Activated effector memory CD4-positive, alpha-beta T cell treated with anti-CD3 and anti-CD28 coated beads, Interleukin-2, amount 50 U/mL, for 16 hours (primary cell): ENCODE results near the gene TMEM89.

Experiments used
- DNase-seq: peaks from one replicate; pipeline ENCODE4 v3.0.0-alpha.2; 2020

Gene TMEM89

GRCh38 chr3:48621461-48621869 lies at the start of gene TMEM89:
TMEM89 (minus strand) TSS chr3:48621769; CDS start chr3:48621756, 13 bp downstream.
- DNase-seq = no peak

GRCh38 chr3:48664929-48665328 lies 43.4 kb upstream of the TMEM89 start:
- DNase-seq = no peak

- DNase-seq = no peak
Measured at GRCh38 chr3:48664313-48664644, 42.7 kb upstream of the TMEM89 start.

- peak; percentile 96 for DNase-seq
Measured at GRCh38 chr3:48663489-48664312, 42.1 kb upstream of the TMEM89 start.

GRCh38 chr3:48662753-48663488 lies 41.4 kb upstream of the TMEM89 start, which contains the start of gene CELSR3:
CELSR3 (minus strand) TSS chr3:48662886; CDS start chr3:48662634, 252 bp downstream.
- DNase-seq = peak; percentile 90

- DNase-seq = no peak
Measured at GRCh38 chr3:48662145-48662752, 40.7 kb upstream of the TMEM89 start.

GRCh38 chr3:48661501-48662144 lies 40.1 kb upstream of the TMEM89 start:
- DNase-seq = peak; percentile 93

- no peak for DNase-seq
Measured at GRCh38 chr3:48660800-48661400, 39.3 kb upstream of the TMEM89 start.

- DNase-seq = peak; percentile 75
Measured at GRCh38 chr3:48656841-48657281, 35.3 kb upstream of the TMEM89 start.

- peak; percentile 94 for DNase-seq
Measured at GRCh38 chr3:48656061-48656840, 34.7 kb upstream of the TMEM89 start.

- DNase-seq = peak; percentile 85
Measured at GRCh38 chr3:48655606-48656005, 34.0 kb upstream of the TMEM89 start.

GRCh38 chr3:48655063-48655462 lies 33.5 kb upstream of the TMEM89 start:
- no peak for DNase-seq

- no peak for DNase-seq
Measured at GRCh38 chr3:48652923-48653715, 31.6 kb upstream of the TMEM89 start.

GRCh38 chr3:48651771-48652170 lies 30.2 kb upstream of the TMEM89 start:
- DNase-seq = no peak

GRCh38 chr3:48650723-48651122 lies 29.2 kb upstream of the TMEM89 start:
- DNase-seq = no peak

GRCh38 chr3:48648188-48648850 lies 26.8 kb upstream of the TMEM89 start:
- no peak for DNase-seq

- no peak for DNase-seq
Measured at GRCh38 chr3:48647714-48648113, 26.1 kb upstream of the TMEM89 start.

- no peak for DNase-seq
Measured at GRCh38 chr3:48644898-48645760, 23.6 kb upstream of the TMEM89 start.

GRCh38 chr3:48642605-48643004 lies 21.0 kb upstream of the TMEM89 start:
- no peak for DNase-seq
